Measurements from ENCODE around the gene SCRG1. TPM values are rescaled to one million over a fixed set of nuclear protein-coding genes. Genes with fewer than 3 reads are reported as not detected.

SCRG1 gene
- total and polyA plus RNA-seq, 4 donors: 0.06 to 0.64 (median 0.13) TPM

DNA sequence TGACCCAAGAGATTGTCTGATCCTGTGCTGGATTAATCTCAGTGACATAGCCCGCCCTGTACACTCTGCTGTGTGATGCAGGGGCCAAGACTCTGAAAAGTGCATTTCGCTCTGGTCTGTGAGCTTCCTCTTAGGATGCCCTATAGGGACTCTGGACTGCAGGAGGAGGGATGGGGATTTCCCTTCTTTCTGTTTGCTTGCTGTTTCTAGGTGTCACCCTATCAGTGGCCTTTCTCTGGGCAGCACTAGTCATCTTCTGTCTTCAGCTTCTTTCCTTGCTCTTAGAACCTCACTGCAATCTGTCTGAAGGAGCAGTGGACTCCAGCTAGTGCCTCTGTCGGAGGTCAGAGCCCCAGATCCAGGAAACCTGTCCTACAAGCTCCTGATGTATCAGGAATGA is 34.5 kb upstream of the SCRG1 start:
- H3K36me3 ChIP-seq (ENCODE audit: control insufficient read depth in 4 of 4, insufficient read depth in 4 of 4, low read length in 4 of 4): peaks cover 0 to 2% (median 0%) of the 10 kb centered on the region in 4 donors
- WGBS, 2 donors: 91 to 92% methylated on average over 3 of the region's 3 CpGs
- no peak for ATAC-seq (ENCODE audit: insufficient read depth, low FRiP score)

GRCh38 chr4:173432430-173432829 is 33.5 kb upstream of the SCRG1 start:
- H3K36me3 ChIP-seq (ENCODE audit: control insufficient read depth in 4 of 4, insufficient read depth in 4 of 4, low read length in 4 of 4): peaks cover 0 to 2% (median 0%) of the 10 kb centered on the region in 4 donors
- TF ChIP-seq, protein P1, sequence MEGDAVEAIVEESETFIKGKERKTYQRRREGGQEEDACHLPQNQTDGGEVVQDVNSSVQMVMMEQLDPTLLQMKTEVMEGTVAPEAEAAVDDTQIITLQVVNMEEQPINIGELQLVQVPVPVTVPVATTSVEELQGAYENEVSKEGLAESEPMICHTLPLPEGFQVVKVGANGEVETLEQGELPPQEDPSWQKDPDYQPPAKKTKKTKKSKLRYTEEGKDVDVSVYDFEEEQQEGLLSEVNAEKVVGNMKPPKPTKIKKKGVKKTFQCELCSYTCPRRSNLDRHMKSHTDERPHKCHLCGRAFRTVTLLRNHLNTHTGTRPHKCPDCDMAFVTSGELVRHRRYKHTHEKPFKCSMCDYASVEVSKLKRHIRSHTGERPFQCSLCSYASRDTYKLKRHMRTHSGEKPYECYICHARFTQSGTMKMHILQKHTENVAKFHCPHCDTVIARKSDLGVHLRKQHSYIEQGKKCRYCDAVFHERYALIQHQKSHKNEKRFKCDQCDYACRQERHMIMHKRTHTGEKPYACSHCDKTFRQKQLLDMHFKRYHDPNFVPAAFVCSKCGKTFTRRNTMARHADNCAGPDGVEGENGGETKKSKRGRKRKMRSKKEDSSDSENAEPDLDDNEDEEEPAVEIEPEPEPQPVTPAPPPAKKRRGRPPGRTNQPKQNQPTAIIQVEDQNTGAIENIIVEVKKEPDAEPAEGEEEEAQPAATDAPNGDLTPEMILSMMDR (IDR thresholded peaks at IDR 0.05; ENCODE audit: control extremely low read depth, extremely low read depth): no peak
- H3K4me3 ChIP-seq: no peak overlapping the region
- H3K27me3 ChIP-seq (ENCODE audit: control insufficient read depth in 3 of 3, insufficient read depth in 3 of 3, low read length in 2 of 3): peaks cover 0 to 2% (median 0%) of the 10 kb centered on the region in 3 donors
- H3K27ac ChIP-seq (ENCODE audit: low read depth in 1 of 2, low read length in 1 of 2): no peak overlapping the region
- no peak for DNase-seq
- peaks cover 0 to 1% (median 0%) of the 10 kb centered on the region in 4 donors for H3K9me3 ChIP-seq (ENCODE audit: control insufficient read depth in 4 of 4, insufficient read depth in 3 of 4, low read length in 3 of 4)
- H3K9ac ChIP-seq (ENCODE audit: insufficient read depth in 1 of 2, low read length in 2 of 2): no peak overlapping the region
- ATAC-seq (ENCODE audit: insufficient read depth, low FRiP score): no peak
- WGBS, 2 donors: 93 to 95% methylated on average over 5 of the region's 5 CpGs
- peaks cover 0 to 2% (median 0%) of the 10 kb centered on the region in 5 donors for H3K4me1 ChIP-seq (ENCODE audit: control insufficient read depth in 5 of 5, insufficient read depth in 5 of 5, low read length in 5 of 5)

More for the DNA sequence above, 34.5 kb upstream of the SCRG1 start:
- H3K4me1 ChIP-seq (ENCODE audit: control insufficient read depth in 5 of 5, insufficient read depth in 5 of 5, low read length in 5 of 5): peaks cover 0 to 2% (median 0%) of the 10 kb centered on the region in 5 donors
- no peak overlapping the region for H3K9ac ChIP-seq (ENCODE audit: insufficient read depth in 1 of 2, low read length in 2 of 2)
- no peak for DNase-seq
- H3K27ac ChIP-seq (ENCODE audit: low read depth in 1 of 2, low read length in 1 of 2): no peak overlapping the region
- H3K4me3 ChIP-seq: no peak overlapping the region
- TF ChIP-seq, protein P1 (IDR thresholded peaks at IDR 0.05; ENCODE audit: control extremely low read depth, extremely low read depth): no peak
- H3K9me3 ChIP-seq (ENCODE audit: control insufficient read depth in 4 of 4, insufficient read depth in 3 of 4, low read length in 3 of 4): peaks cover 0 to 1% (median 0%) of the 10 kb centered on the region in 4 donors
- peaks cover 0 to 2% (median 0%) of the 10 kb centered on the region in 3 donors for H3K27me3 ChIP-seq (ENCODE audit: control insufficient read depth in 3 of 3, insufficient read depth in 3 of 3, low read length in 2 of 3)

- no peak overlapping the region for H3K4me3 ChIP-seq
- TF ChIP-seq, protein P1 (IDR thresholded peaks at IDR 0.05; ENCODE audit: control extremely low read depth, extremely low read depth): no peak
- H3K27ac ChIP-seq (ENCODE audit: low read depth in 1 of 2, low read length in 1 of 2): no peak overlapping the region
- no peak overlapping the region for H3K9ac ChIP-seq (ENCODE audit: insufficient read depth in 1 of 2, low read length in 2 of 2)
- DNase-seq (no peak), ATAC-seq (ENCODE audit: insufficient read depth, low FRiP score) (no peak)
- no peaks in the 10 kb centered on the region for H3K27me3 ChIP-seq (ENCODE audit: control insufficient read depth in 3 of 3, insufficient read depth in 3 of 3, low read length in 2 of 3)
- no peaks in the 10 kb centered on the region for H3K9me3 ChIP-seq (ENCODE audit: control insufficient read depth in 4 of 4, insufficient read depth in 3 of 4, low read length in 3 of 4)
- 71 to 86% methylated on average over 2 of the region's 2 CpGs for WGBS, 2 donors
- peaks cover 0 to 6% (median 0%) of the 10 kb centered on the region in 5 donors for H3K4me1 ChIP-seq (ENCODE audit: control insufficient read depth in 5 of 5, insufficient read depth in 5 of 5, low read length in 5 of 5)
- no peaks in the 10 kb centered on the region for H3K36me3 ChIP-seq (ENCODE audit: control insufficient read depth in 4 of 4, insufficient read depth in 4 of 4, low read length in 4 of 4)
Observed at GRCh38 chr4:173426064-173426463, 27.1 kb upstream of the SCRG1 start.

Measured in lung (tissue), 12 donors.